Measurements from ENCODE around the gene CARD16.

The CARD16 gene

DNA sequence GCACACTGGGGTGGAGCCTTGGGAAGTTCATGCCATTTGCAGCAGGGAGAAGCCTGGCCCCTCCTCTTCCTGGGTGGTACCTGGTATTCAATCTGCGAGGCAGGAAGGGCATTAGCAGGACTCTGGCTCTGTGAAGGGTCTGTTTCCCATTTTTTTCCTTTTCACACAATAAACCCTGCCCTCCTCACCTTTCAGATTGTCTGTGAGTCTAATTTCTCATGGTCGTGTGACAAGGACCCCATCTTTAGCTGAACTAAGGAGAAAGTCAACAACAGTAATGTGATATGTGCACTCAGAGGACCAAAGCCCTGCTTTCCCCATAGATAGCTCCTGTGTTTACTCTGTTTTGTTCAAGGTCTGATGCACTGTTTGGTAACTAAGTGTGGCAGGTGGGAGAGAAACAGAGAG is 50.1 kb downstream of the CARD16 start:
- Histone ChIP-seq H3K9me3 (ENCODE audit: control insufficient read depth, low read length) (no peaks in the 10 kb centered on the region), H3K36me3 (ENCODE audit: control insufficient read depth, insufficient read depth, low read length) (no peaks in the 10 kb centered on the region), H3K27ac (ENCODE audit: low read depth, low read length, severe bottlenecking) (no peak overlapping the region), H3K4me1 (ENCODE audit: control insufficient read depth, insufficient read depth, low read length, poor library complexity, severe bottlenecking) (no peaks in the 10 kb centered on the region), H3K4me3 (ENCODE audit: extremely low read depth, insufficient read depth, low read length, poor library complexity, severe bottlenecking) (no peak overlapping the region)
- 85 to 88% methylated on average over 1 to 2 of the region's 2 CpGs for WGBS, 2 experiments (ENCODE audit: insufficient coverage in 2 of 2)

DNA sequence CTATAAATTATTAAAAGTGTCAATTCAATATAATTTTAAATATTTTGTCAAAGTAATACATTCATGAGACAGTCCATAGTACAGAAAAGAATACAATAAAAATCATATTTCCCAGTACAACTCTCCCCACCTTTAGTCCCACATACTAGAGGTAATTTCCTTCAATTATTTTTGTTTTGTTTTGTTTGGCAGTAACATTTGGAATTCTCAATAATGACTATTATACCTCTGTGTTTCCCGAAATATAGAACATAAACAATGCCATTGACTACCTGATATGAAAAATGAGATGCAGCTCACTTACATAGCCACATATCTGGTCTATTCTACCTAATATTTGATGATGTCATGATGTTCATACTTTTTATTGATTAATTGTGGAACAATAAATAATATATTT is 52.4 kb downstream of the CARD16 start:
- no peak overlapping the region for H3K27ac ChIP-seq (ENCODE audit: low read depth, low read length, severe bottlenecking)
- no peak overlapping the region for H3K4me3 ChIP-seq (ENCODE audit: extremely low read depth, insufficient read depth, low read length, poor library complexity, severe bottlenecking)
- no peaks in the 10 kb centered on the region for H3K36me3 ChIP-seq (ENCODE audit: control insufficient read depth, insufficient read depth, low read length)
- no peaks in the 10 kb centered on the region for H3K9me3 ChIP-seq (ENCODE audit: control insufficient read depth, low read length)
- H3K4me1 ChIP-seq (ENCODE audit: control insufficient read depth, insufficient read depth, low read length, poor library complexity, severe bottlenecking): no peaks in the 10 kb centered on the region
- WGBS, 2 experiments (ENCODE audit: insufficient coverage in 2 of 2): no CpG with 5 or more reads among the region's 1 CpG

DNA sequence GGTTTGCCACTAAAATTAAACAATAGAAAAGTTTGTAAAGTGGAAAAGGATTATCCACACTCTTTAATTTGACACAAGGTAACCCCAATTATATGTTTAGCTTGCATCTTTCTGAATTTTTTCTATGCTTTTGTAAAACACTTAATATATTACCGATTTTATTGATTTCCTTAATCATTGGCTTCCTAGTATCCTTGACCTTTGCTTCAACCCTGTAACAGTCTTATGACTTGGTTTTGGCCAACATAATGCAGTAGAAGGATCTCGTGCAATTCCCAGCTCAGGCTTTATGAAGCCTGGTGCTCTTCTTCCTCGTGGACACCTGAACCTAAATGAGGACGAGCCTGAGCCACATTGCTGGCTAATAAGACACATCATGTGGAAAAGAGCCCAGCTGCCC is 53.1 kb downstream of the CARD16 start:
- Histone ChIP-seq H3K36me3 (ENCODE audit: control insufficient read depth, insufficient read depth, low read length) (no peaks in the 10 kb centered on the region), H3K9me3 (ENCODE audit: control insufficient read depth, low read length) (no peaks in the 10 kb centered on the region), H3K4me3 (ENCODE audit: extremely low read depth, insufficient read depth, low read length, poor library complexity, severe bottlenecking) (no peak overlapping the region), H3K27ac (ENCODE audit: low read depth, low read length, severe bottlenecking) (no peak overlapping the region), H3K4me1 (ENCODE audit: control insufficient read depth, insufficient read depth, low read length, poor library complexity, severe bottlenecking) (no peaks in the 10 kb centered on the region)
- WGBS, 2 experiments (ENCODE audit: insufficient coverage in 2 of 2): 84 to 92% methylated on average over 4 of the region's 4 CpGs

All from mesodermal cell (in vitro differentiated cells).